GM18498 (cell line): ENCODE measurements around the gene CCNF.
A peak's percentile ranks its signal among the peaks of the same experiment; 100 is the strongest.
"Not testable (repeated sequence)": the region's sequence is repeated elsewhere in the genome, so short reads cannot be mapped to it uniquely, and the experiment has no call there.

ENCODE experiments used
- ATAC-seq: cut with Tn5 transposase; IDR thresholded peaks from one replicate; pipeline ENCODE4 v1.9.1; 2021; ENCODE audit warnings: mild to moderate bottlenecking, moderate library complexity; ENCODE audit not compliant: unreplicated experiment

The CCNF gene

DNA sequence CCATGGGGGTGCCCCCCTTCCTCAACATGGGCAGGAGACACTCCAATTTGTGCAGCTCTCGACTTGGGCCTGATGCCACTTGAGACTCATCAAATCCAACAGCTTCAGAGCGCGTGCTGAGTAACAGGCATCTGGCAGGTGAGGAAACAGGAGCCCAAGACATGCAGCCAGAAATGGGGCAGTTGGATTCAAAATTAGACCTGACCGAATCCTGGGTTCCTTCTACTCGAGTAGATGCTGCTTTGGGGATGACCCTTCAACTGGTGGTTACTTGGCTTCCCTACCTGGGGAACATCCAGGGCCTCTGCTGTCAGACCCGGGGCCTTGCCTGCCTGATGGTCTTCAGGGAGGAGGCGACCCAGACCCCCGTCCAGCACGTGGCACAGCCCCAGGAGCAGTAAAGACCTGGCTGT is 41.4 kb downstream of the CCNF start:
- ATAC-seq, result no peak

DNA sequence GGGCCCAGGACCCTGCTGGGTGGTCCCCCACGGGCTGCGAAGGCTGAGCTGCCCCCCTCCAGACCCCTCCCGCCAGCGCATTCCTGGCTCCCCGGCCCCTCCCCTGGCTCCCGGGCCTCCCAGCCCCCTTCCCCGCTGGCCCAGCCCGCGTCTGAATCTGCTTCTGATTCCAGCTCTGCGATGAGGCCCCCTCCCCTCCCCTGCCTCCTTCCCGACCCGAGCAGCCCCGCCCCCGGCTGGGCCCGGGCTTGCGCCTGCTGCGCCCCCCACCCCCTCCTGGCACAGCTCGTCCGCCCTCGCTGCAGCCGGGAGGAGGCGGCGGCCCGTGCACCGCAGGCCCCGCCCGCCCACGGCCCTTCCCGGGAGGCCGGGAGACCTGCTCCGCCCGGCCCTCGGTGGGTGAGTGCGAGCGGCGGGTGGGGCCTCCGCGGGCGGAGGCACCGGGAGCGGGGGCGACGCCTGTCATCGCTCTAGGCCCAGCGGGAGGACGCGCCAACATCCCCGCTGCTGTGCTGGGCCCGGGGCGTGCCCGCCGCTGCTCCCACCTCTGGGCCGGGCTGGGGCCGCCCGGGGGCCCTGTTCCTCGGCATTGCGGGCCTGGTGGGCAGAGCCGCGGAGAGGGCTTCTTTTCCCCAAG is 41.9 kb downstream of the CCNF start, which contains the start of gene NTN3:
Gene NTN3 (plus strand): TSS at position 282 of the 637 bp plus-strand sequence. CDS start 405 bp downstream, outside the sequence.
- ATAC-seq, result no peak

DNA sequence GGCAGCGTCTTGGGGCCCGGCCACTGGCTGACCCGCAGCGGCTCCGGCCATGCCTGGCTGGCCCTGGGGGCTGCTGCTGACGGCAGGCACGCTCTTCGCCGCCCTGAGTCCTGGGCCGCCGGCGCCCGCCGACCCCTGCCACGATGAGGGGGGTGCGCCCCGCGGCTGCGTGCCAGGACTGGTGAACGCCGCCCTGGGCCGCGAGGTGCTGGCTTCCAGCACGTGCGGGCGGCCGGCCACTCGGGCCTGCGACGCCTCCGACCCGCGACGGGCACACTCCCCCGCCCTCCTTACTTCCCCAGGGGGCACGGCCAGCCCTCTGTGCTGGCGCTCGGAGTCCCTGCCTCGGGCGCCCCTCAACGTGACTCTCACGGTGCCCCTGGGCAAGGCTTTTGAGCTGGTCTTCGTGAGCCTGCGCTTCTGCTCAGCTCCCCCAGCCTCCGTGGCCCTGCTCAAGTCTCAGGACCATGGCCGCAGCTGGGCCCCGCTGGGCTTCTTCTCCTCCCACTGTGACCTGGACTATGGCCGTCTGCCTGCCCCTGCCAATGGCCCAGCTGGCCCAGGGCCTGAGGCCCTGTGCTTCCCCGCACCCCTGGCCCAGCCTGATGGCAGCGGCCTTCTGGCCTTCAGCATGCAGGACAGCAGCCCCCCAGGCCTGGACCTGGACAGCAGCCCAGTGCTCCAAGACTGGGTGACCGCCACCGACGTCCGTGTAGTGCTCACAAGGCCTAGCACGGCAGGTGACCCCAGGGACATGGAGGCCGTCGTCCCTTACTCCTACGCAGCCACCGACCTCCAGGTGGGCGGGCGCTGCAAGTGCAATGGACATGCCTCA is 42.6 kb downstream of the CCNF start:
- ATAC-seq, result no peak

DNA sequence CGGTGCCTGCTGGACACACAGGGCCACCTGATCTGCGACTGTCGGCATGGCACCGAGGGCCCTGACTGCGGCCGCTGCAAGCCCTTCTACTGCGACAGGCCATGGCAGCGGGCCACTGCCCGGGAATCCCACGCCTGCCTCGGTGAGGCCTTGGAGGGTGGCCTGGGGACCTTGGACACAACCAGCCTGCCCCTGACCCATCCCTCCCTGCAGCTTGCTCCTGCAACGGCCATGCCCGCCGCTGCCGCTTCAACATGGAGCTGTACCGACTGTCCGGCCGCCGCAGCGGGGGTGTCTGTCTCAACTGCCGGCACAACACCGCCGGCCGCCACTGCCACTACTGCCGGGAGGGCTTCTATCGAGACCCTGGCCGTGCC is 43.2 kb downstream of the CCNF start:
- no peak for ATAC-seq

DNA sequence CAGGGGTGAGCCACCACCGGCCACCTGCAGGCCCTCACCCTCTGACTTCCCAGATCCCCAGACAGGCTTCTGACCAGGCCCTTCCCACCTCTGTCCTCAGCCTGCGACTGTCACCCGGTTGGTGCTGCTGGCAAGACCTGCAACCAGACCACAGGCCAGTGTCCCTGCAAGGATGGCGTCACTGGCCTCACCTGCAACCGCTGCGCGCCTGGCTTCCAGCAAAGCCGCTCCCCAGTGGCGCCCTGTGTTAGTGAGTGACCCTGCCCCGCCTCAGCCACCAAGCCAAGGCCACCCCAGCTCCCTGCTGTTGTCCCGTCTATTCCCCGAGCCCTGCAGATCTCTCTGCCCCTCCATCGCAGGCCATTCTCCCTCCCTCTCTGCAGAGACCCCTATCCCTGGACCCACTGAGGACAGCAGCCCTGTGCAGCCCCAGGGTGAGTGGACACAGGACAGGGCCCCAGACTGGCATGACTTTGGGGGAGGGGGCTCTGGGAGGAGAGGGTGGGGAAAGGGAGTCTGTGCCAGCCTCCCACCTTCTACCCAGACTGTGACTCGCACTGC is 43.7 kb downstream of the CCNF start:
- no peak for ATAC-seq

DNA sequence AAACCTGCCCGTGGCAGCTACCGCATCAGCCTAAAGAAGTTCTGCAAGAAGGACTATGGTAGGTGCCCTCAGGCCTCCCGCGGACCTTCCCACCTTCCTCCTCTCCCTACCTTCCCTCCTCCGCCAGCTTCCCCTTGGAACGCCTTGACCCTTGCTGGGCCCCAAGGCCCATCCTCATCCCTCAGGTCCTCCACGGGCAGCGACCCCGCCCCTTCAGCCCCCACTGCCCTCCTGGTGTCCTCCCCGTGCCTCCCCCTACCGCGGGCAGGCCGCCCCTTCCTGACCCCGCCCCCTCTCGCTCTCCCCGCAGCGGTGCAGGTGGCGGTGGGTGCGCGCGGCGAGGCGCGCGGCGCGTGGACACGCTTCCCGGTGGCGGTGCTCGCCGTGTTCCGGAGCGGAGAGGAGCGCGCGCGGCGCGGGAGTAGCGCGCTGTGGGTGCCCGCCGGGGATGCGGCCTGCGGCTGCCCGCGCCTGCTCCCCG is 44.2 kb downstream of the CCNF start:
- no peak for ATAC-seq

DNA sequence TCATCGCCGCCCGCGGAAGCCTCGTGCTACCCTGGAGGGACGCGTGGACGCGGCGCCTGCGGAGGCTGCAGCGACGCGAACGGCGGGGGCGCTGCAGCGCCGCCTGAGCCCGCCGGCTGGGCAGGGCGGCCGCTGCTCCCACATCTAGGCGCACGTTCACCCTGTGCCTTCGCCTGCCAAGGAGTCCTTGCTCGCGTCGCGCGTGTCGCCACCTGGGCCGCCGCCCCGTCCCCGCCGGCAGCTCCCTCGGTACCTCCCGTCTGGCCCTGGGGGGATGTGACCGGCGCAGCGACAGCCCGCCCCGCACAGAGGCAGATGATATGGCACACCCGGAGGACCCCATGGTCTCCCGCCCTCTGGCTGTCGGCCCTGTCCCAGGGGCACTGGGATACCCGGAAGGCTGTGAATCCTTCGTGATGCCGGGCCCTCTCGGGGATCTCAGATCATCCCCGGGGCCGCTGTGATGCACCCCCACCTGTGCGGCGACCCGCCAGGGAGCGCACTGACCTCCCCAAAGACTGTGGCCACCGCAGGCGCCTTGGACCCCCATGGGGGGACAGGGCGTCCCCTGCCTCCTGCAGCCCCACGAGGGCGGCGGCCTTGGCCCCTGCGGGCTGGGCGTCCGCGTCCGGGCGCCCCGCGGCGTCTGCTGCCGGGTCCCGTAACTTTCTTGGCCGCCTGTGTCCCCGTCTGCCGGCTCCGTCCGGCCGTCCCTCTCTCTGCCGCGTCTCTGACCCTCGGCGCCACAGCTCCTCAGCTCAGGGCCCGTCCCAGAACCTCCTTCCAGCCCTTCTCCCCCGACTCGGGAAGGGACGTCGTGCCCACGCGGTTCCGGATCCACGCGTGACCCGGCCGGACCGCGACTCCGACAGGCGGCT is 45.0 kb downstream of the CCNF start:
- ATAC-seq, result peak; percentile 33

DNA sequence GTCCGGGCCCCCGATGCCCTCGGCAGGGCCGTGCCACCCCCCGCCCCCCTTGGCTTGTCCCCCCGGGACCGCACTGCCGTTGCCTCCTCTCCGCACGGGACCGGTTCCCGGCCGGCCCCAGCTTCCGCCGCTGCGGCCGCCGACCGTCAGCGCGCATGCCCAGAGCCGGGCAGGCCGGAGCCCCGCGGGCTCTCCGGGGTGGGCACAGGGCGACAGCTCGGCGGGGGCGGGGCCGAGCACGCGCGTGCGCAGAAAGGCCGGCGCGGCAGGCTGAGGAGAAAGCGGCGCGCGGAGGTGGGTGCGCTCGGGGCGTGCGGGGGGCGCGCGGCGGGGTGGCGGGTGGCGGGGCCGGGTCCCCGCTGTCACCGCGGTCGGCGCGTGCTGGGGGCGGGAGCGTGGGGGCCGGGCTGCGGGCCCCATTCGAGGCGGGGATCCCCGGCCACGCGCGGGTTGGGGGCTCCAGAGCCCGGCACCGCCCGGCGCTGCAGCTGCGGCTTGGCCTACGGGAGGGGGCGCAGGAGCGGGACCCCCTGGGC is 45.7 kb downstream of the CCNF start, which contains the start of gene TBC1D24:
Gene TBC1D24 (plus strand): TSS at position 251 of the 536 bp plus-strand sequence. CDS start 21,022 bp downstream, outside the sequence.
- ATAC-seq, result peak; percentile 51

DNA sequence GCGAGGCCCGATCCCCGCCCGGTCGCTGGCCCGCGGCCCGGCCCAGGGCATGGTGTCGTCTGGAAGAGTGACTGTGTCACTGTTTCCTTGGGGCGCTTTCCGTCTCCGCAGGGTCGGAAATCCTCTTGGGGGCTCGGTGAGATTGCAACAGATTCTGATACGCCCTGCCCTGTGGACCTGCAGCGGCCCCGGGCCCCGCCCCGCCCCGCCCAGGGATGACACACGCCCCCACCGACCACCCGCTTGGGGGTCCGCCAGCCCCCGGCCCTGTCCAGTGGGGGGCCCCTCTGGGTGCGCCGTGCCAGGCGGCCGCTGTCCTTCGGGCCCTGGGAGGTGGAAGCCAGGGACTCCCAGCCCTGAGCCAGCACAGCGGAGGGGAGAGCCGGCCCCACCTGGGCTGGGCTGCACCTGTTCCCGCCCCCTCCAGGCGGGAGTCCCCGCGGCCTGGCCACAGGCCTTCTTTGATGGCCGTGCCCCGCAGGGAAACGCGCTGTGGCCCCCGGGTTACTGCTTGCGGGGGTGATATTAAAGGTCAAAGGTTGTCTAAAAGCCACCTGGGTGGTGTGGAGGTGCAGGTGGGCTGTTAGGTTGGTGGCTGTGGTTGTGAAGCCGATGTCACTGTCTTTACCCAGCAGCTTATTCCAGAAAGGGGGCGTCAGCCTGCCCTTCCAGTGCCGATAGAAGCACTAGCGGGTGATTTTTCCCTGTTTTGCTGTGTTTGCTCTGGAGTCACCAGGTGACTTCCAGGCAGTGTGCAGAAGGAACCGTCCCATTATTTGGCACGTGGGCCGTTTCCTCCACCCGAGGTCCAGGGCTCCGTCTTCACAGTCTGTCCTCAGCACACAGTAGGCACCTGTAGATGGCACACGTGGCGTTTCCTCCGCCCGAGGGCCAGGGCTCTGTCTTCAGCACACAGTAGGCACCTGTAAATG is 46.4 kb downstream of the CCNF start:
- peak; percentile 4 for ATAC-seq

DNA sequence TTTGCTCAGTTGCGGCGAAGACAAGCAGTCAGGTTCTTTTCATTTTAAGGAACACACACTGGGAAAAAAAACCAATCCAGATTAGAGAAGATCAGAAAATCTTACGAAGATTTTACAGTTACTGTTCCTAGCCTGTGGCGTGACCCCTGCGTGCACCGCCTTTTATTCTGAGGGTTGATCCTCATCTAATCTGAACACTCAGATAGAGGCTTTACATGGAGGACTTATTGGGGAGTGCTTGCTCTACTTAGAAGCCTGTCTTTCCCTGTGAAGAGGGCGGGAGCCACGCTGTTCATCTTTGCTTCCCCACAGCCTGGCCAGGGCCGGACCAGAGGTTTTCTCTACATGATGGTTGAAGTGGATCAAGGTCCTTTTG is 47.1 kb downstream of the CCNF start:
- ATAC-seq, result no peak

DNA sequence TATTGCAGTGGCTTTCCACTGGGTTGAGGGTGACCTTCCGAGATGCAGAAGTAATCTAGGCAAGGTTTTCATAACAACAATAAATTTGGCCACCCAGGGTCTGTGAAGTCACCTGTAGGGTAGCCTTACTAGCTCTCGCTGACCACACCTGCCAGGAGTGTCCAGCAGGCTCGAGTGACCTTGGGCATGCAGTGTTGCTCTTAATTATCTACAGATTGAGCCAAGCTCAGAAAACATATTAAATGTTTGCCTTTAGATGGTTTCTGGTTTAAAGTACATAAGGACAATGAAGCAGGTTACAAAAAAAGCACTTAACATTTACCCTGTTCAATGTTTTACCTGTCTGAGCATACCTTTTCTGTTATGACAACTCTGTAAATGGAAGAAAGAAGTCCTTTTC is 47.5 kb downstream of the CCNF start:
- no peak for ATAC-seq

DNA sequence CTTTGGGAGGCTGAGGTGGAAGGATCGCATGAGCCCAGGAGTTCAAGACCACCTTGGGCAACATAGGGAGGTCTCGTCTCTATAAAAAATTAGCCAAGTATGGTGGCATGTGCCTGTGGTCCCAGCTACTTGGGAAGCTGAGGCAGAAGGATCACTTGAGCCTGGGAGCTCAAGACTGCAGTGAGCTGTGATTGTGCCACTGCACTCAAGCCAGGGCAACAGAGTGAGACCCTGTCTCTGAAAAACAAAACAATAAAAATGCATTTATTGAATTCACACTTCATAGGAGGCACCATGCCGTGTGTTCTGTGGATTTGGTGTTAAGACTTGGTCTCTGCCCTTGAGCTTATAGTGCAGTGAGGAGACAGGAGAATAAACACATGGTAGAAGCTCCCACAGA is 48.1 kb downstream of the CCNF start:
- ATAC-seq, result no peak

DNA sequence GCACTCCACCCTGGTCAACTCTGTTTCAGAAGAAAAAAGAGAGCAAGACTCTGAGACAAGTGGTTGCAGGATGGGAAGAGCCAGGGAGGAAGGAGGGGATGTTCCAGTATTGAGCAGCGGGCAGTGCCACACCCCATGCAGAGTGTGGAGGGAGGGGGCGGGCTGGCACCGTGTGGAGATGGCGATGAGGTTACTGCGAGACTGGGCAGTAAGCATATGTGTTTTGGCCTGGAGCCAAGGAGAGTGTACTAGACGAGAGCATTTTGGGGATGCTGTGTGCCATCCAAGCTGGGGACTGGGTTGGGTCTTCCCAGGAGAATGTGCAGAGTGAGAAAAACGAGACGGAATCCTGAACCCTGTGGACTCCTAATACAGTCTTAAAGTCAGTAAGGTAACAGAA is 49.0 kb downstream of the CCNF start:
- ATAC-seq, result no peak

DNA sequence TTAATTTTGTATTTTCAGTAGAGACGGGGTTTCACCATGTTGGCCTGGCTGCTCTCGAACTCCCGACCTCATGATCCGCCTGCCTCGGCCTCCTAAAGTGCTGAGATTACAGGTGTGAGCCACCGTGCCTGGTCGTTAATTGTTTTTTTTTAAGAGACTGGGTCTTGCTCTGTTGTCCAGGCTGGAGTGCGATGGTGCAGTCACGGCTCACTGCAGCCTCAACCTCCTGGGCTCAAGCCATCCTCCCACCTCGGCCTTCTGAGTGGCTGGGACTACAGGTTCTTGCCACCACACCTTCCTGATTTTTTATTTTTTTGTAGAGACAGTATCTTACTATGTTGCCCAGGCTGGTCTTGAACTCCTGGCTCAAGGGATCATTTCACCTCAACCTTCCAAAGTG is 50.7 kb downstream of the CCNF start:
- ATAC-seq, result not testable (repeated sequence)

DNA sequence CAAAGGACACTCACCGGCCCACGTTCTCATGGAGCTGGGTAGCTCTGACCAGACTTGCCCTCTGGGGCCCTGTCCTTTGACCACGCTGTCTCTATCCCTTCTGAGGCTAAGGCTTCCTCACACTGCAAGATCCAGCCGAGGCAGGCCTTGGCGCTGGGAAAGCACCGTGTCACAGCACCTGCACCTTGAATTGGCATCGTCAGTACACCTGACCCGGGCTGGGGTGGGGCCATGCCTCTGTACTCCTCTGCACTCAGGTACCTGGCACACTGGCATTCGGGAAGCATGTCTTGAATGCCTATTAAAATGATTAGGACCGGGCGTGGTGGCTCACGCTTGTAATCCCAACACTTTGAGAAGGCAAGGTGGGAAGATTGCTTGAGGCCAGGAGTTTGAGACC is 51.7 kb downstream of the CCNF start:
- no peak for ATAC-seq

DNA sequence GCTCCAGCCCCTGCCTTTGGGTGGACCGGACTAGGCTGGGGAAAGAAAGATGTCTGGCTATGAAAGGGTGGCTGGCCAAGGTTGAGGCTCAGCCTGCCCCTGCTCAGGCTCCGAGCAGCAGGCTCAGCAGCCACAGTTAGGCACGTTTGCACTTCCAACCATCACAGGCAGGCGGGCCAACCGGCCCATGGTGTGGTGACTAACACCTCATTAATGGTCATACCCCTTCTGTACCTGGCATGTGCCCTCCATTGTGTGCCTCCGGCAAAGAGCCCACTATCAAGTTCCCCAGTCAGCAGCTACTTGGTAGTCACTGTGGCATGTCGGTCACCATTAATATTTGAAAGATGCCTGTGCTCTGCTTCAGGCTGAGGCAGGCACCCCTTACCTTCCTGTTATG is 52.4 kb downstream of the CCNF start:
- ATAC-seq, result no peak

DNA sequence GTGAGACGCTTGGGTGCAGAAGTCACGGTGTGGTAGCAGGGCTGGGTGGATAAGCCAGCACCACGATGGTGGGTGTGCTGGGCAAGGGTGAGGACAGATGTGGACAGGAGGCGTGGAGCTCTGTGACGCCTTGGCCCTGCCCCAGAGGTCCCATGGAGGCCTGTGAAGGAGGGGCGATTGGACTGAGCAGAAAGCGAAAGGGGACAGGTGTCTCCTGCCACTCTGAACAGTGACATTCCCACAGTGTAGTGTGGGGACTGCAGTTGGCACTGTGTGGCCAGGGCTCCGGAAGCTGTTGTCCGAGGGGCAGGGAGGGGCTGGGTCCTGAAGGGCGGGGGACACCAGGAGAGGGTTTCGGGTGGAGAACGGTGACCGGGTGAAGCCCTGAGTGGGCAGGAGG is 53.0 kb downstream of the CCNF start:
- ATAC-seq, result no peak

DNA sequence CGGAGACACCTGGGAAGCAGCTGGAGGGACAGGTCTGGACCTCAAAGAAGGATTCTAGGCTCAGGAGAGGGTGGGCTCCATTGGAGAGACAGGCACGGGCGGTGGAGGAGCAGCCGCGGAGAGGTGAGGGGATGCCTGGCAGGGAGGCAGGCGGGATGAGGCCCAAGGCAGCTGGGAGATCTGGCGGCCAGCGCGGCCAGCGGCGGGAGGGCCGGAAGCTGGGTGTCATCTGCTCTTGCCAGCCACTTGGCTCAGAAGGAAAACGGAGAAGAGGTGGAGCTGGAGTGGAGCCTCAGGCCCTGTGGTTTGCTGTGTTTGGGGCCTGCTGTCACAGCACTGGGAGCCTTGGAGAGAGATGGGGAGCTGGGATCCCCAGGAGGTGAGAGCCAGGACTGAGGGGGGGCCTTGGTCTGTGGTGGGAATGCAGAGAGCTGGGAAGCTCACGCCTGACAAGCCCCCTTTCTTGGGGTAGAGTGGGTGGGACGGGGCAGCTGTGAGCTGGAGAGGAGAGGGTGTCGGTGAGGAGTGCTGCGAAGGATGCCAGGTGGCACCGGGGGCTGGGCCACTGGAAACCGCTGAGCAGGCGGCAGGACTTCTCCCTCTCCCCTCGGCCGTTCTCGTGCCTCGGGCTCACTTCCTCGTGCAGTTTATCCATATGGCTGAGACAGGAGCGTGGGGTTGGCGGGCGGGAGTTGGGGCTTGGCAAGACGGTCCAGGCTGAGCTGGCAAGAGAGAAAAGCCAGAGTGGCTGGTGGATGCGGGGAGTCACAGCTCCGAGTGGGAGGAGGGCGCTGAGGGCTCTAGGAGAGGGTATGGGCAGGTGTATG is 53.7 kb downstream of the CCNF start:
- ATAC-seq, result no peak
